ENCODE measurements around the gene SLC44A5. TPM values are rescaled to one million over a fixed set of nuclear protein-coding genes. Genes with fewer than 3 reads are reported as not detected.
"Not testable (repeated sequence)": the region's sequence is repeated elsewhere in the genome, so short reads cannot be mapped to it uniquely, and the experiment has no call there.

Gene SLC44A5
- total and polyA plus RNA-seq, 2 donors from 2014 or later, result 0.66 to 5.0 TPM

DNA sequence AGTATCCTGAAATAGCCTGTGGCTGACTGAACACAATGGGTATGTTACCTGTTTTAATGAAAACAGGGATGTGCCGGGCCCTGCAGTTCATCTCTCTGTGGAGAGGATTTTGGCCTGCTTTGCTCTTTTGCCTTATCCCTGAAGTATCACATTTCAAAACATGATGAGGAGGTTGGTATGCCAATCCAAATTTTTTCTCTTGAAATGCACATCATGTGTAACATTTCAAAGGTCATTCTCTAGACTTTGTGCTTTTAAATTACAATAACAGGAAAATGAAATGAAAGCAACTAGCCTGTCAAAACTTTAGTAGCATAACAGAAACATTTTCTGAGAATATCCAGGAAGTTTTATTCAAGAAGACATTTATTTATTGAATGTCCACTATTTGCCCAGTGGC, 118.9 kb downstream of the SLC44A5 start:
- Histone ChIP-seq H3K9ac (ENCODE audit: low read length in 3 of 3) (no peak overlapping the region), H3K9me3 (ENCODE audit: control insufficient read depth in 2 of 3, insufficient read depth in 1 of 3, low read length in 3 of 3) (no peaks in the 10 kb centered on the region), H3K4me3 (ENCODE audit: low read length in 3 of 3) (no peak overlapping the region), H3K4me1 (ENCODE audit: control insufficient read depth in 2 of 3, insufficient read depth in 2 of 3, low read depth in 1 of 3, low read length in 3 of 3) (no peaks in the 10 kb centered on the region), H3K27me3 (ENCODE audit: control insufficient read depth, insufficient read depth, low read length) (no peaks in the 10 kb centered on the region), H3K36me3 (ENCODE audit: control insufficient read depth in 2 of 3, insufficient read depth in 3 of 3, low read length in 3 of 3) (no peaks in the 10 kb centered on the region), H3K27ac (ENCODE audit: low read depth in 2 of 2, low read length in 2 of 2) (no peak overlapping the region)
- intact Hi-C loops (cut with DNase I), result no loop called here
- FAIRE-seq, result no peak
- TF ChIP-seq, protein P1, sequence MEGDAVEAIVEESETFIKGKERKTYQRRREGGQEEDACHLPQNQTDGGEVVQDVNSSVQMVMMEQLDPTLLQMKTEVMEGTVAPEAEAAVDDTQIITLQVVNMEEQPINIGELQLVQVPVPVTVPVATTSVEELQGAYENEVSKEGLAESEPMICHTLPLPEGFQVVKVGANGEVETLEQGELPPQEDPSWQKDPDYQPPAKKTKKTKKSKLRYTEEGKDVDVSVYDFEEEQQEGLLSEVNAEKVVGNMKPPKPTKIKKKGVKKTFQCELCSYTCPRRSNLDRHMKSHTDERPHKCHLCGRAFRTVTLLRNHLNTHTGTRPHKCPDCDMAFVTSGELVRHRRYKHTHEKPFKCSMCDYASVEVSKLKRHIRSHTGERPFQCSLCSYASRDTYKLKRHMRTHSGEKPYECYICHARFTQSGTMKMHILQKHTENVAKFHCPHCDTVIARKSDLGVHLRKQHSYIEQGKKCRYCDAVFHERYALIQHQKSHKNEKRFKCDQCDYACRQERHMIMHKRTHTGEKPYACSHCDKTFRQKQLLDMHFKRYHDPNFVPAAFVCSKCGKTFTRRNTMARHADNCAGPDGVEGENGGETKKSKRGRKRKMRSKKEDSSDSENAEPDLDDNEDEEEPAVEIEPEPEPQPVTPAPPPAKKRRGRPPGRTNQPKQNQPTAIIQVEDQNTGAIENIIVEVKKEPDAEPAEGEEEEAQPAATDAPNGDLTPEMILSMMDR (IDR thresholded peaks at IDR 0.05; ENCODE audit: borderline replicate concordance, extremely low read depth, insufficient read depth), result no peak
- DNase-seq, result peak in 1 of 5 donors; percentile 3

DNA sequence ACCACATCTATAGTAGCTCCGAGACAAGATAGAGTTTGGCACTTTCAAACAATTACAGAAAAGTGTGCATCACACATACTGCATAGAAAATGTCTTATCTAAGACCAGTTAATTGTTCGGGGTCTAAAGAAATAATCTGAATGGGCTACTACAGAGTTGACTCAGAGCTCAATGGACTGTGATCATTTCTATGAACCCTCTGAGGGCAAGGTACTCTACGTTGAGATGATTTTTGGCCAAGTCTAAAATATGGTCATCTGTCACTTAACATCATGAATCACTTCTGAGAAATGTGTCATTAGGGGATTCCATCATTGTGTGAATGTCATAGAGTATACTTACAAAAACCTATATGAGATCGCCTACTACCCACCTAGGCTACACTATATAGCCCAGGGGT, 123.5 kb downstream of the SLC44A5 start:
- Histone ChIP-seq H3K4me1 (ENCODE audit: control insufficient read depth in 2 of 3, insufficient read depth in 2 of 3, low read depth in 1 of 3, low read length in 3 of 3) (no peaks in the 10 kb centered on the region), H3K4me3 (ENCODE audit: low read length in 3 of 3) (no peak overlapping the region), H3K36me3 (ENCODE audit: control insufficient read depth in 2 of 3, insufficient read depth in 3 of 3, low read length in 3 of 3) (no peaks in the 10 kb centered on the region), H3K9ac (ENCODE audit: low read length in 3 of 3) (no peak overlapping the region), H3K27me3 (ENCODE audit: control insufficient read depth, insufficient read depth, low read length) (no peaks in the 10 kb centered on the region), H3K9me3 (ENCODE audit: control insufficient read depth in 2 of 3, insufficient read depth in 1 of 3, low read length in 3 of 3) (no peaks in the 10 kb centered on the region), H3K27ac (ENCODE audit: low read depth in 2 of 2, low read length in 2 of 2) (no peak overlapping the region)
- intact Hi-C loops (cut with DNase I), result no loop called here
- TF ChIP-seq, protein P1 (IDR thresholded peaks at IDR 0.05; ENCODE audit: borderline replicate concordance, extremely low read depth, insufficient read depth), result no peak
- DNase-seq (no peak), FAIRE-seq (no peak)

DNA sequence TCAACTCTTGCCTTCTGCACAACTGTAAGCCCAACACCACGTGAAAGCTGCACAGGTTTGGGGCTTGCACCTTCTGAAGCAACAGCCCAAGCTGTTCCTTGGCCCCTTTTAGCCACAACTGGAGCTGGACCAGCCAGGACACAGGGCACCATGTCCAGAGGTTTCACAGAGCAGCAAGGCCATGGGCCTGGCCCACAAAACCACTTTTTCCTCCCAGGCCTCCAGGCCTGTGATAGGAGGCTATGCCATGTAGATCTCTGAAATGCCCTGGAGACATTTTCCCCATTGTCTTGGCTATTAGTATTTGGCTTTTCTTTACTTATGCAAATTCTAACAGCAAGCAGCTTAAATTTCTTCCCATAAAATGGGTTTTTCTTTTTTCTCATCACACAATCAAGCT, 126.1 kb downstream of the SLC44A5 start:
- no peak overlapping the region for H3K9ac ChIP-seq (ENCODE audit: low read length in 3 of 3)
- no peaks in the 10 kb centered on the region for H3K36me3 ChIP-seq (ENCODE audit: control insufficient read depth in 2 of 3, insufficient read depth in 3 of 3, low read length in 3 of 3)
- H3K4me1 ChIP-seq (ENCODE audit: control insufficient read depth in 2 of 3, insufficient read depth in 2 of 3, low read depth in 1 of 3, low read length in 3 of 3), result no peaks in the 10 kb centered on the region
- H3K4me3 ChIP-seq (ENCODE audit: low read length in 3 of 3), result no peak overlapping the region
- TF ChIP-seq, protein P1 (IDR thresholded peaks at IDR 0.05; ENCODE audit: borderline replicate concordance, extremely low read depth, insufficient read depth), result no peak
- DNase-seq (no peak), FAIRE-seq (no peak)
- H3K27ac ChIP-seq (ENCODE audit: low read depth in 2 of 2, low read length in 2 of 2), result no peak overlapping the region
- no peaks in the 10 kb centered on the region for H3K9me3 ChIP-seq (ENCODE audit: control insufficient read depth in 2 of 3, insufficient read depth in 1 of 3, low read length in 3 of 3)
- intact Hi-C loops (cut with DNase I), result no loop called here
- no peaks in the 10 kb centered on the region for H3K27me3 ChIP-seq (ENCODE audit: control insufficient read depth, insufficient read depth, low read length)

DNA sequence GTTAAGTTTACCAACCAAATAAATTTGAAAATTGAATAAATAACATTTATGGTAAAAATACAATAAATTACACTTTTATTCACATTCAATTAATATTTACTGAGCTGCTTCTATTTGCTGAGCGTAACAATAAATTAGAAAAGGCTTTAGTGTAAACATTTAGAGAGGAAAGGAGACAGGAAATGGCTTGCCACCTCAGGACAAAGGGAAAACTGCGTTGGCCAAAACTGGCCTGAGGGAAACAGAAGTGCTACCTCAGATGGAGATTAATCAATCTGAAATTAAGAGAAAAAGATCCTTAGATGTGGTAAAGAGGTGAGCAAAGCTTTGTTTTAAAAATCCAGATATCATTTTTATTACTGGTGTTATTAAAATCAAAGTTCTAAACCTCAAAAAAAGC, 128.0 kb downstream of the SLC44A5 start:
- FAIRE-seq, result no peak
- H3K27ac ChIP-seq (ENCODE audit: low read depth in 2 of 2, low read length in 2 of 2), result no peak overlapping the region
- no peaks in the 10 kb centered on the region for H3K36me3 ChIP-seq (ENCODE audit: control insufficient read depth in 2 of 3, insufficient read depth in 3 of 3, low read length in 3 of 3)
- TF ChIP-seq, protein P1 (IDR thresholded peaks at IDR 0.05; ENCODE audit: borderline replicate concordance, extremely low read depth, insufficient read depth), result no peak
- H3K4me1 ChIP-seq (ENCODE audit: control insufficient read depth in 2 of 3, insufficient read depth in 2 of 3, low read depth in 1 of 3, low read length in 3 of 3), result no peaks in the 10 kb centered on the region
- no peak for DNase-seq
- intact Hi-C loops (cut with DNase I), result no loop called here
- H3K4me3 ChIP-seq (ENCODE audit: low read length in 3 of 3), result no peak overlapping the region
- no peaks in the 10 kb centered on the region for H3K9me3 ChIP-seq (ENCODE audit: control insufficient read depth in 2 of 3, insufficient read depth in 1 of 3, low read length in 3 of 3)
- H3K27me3 ChIP-seq (ENCODE audit: control insufficient read depth, insufficient read depth, low read length), result no peaks in the 10 kb centered on the region
- no peak overlapping the region for H3K9ac ChIP-seq (ENCODE audit: low read length in 3 of 3)

DNA sequence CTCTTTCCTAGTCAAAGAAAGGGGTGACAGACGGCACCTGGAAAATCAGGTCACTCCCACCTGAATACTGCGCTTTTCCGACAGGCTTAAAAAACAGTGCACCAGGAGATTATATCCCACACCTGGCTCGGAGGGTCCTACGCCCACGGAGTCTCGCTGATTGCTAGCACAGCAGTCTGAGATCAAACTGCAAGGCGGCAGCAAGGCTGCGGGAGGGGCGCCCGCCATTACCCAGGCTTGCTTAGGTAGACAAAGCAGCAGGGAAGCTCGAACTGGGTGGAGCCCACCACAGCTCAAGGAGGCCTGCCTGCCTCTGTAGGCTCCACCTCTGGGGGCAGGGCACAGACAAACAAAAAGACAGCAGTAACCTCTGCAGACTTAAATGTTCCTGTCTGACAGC, 134.4 kb downstream of the SLC44A5 start:
- H3K36me3 ChIP-seq (ENCODE audit: control insufficient read depth in 2 of 3, insufficient read depth in 3 of 3, low read length in 3 of 3); intact Hi-C loops (cut with DNase I); H3K4me3 ChIP-seq (ENCODE audit: low read length in 3 of 3); H3K4me1 ChIP-seq (ENCODE audit: control insufficient read depth in 2 of 3, insufficient read depth in 2 of 3, low read depth in 1 of 3, low read length in 3 of 3); DNase-seq; H3K9ac ChIP-seq (ENCODE audit: low read length in 3 of 3); H3K27ac ChIP-seq (ENCODE audit: low read depth in 2 of 2, low read length in 2 of 2); FAIRE-seq; H3K9me3 ChIP-seq (ENCODE audit: control insufficient read depth in 2 of 3, insufficient read depth in 1 of 3, low read length in 3 of 3); H3K27me3 ChIP-seq (ENCODE audit: control insufficient read depth, insufficient read depth, low read length): not testable (repeated sequence)

Measured in kidney (tissue), 14 donors.